Measurements from ENCODE around the gene TAPBP.
"Not testable (repeated sequence)": the region's sequence is repeated elsewhere in the genome, so short reads cannot be mapped to it uniquely, and the experiment has no call there.

Gene TAPBP

GRCh38 chr6:33288141-33288920 is 25.5 kb downstream of the TAPBP start:
- no peak for TF ChIP-seq MYC (IDR thresholded peaks at IDR 0.05; ENCODE audit: low read depth, low read length)
- TF ChIP-seq CTCF (IDR thresholded peaks at IDR 0.05; ENCODE audit: low read depth, low read length) = no peak
- TF ChIP-seq MAX (IDR thresholded peaks at IDR 0.05; ENCODE audit: low read depth, low read length) = no peak
- no peak for TF ChIP-seq POLR2A (IDR thresholded peaks at IDR 0.05; ENCODE audit: extremely low read depth, insufficient read length)
- H3K4me3 ChIP-seq (ENCODE audit: low read depth, low read length) = peak overlapping the region; percentile 73
- no peak for DNase-seq (ENCODE audit: low read depth)

GRCh38 chr6:33286946-33287914 is 26.6 kb downstream of the TAPBP start:
- DNase-seq (ENCODE audit: low read depth) = no peak
- TF ChIP-seq MYC (IDR thresholded peaks at IDR 0.05; ENCODE audit: low read depth, low read length) (no peak), POLR2A (IDR thresholded peaks at IDR 0.05; ENCODE audit: extremely low read depth, insufficient read length) (no peak), MAX (IDR thresholded peaks at IDR 0.05; ENCODE audit: low read depth, low read length) (no peak), CTCF (IDR thresholded peaks at IDR 0.05; ENCODE audit: low read depth, low read length) (no peak)
- H3K4me3 ChIP-seq (ENCODE audit: low read depth, low read length) = peak overlapping the region; percentile 73

- not testable (repeated sequence) for H3K4me3 ChIP-seq (ENCODE audit: low read depth, low read length); DNase-seq (ENCODE audit: low read depth)
Measured at GRCh38 chr6:33285214-33285613, 28.7 kb downstream of the TAPBP start.

GRCh38 chr6:33280539-33280938 is 33.3 kb downstream of the TAPBP start:
- no peak overlapping the region for H3K4me3 ChIP-seq (ENCODE audit: low read depth, low read length)
- DNase-seq (ENCODE audit: low read depth) = peak; percentile 0
- TF ChIP-seq CTCF (IDR thresholded peaks at IDR 0.05; ENCODE audit: low read depth, low read length) (no peak), POLR2A (IDR thresholded peaks at IDR 0.05; ENCODE audit: extremely low read depth, insufficient read length) (no peak), MYC (IDR thresholded peaks at IDR 0.05; ENCODE audit: low read depth, low read length) (no peak), MAX (IDR thresholded peaks at IDR 0.05; ENCODE audit: low read depth, low read length) (no peak)

GRCh38 chr6:33279971-33280511 is 33.8 kb downstream of the TAPBP start:
- no peak for TF ChIP-seq MYC (IDR thresholded peaks at IDR 0.05; ENCODE audit: low read depth, low read length)
- peak; percentile 54 for TF ChIP-seq CTCF (IDR thresholded peaks at IDR 0.05; ENCODE audit: low read depth, low read length)
- DNase-seq (ENCODE audit: low read depth) = peak; percentile 59
- H3K4me3 ChIP-seq (ENCODE audit: low read depth, low read length) = no peak overlapping the region

- TF ChIP-seq CTCF (IDR thresholded peaks at IDR 0.05; ENCODE audit: low read depth, low read length) (no peak), MYC (IDR thresholded peaks at IDR 0.05; ENCODE audit: low read depth, low read length) (no peak), POLR2A (IDR thresholded peaks at IDR 0.05; ENCODE audit: extremely low read depth, insufficient read length) (no peak), MAX (IDR thresholded peaks at IDR 0.05; ENCODE audit: low read depth, low read length) (no peak)
- DNase-seq (ENCODE audit: low read depth) = no peak
- no peak overlapping the region for H3K4me3 ChIP-seq (ENCODE audit: low read depth, low read length)
Measured at GRCh38 chr6:33279257-33279695, 34.6 kb downstream of the TAPBP start.
